Colon (tissue), 2 donors: ENCODE data around the gene SSX2IP.
"Not testable (repeated sequence)": the region's sequence is repeated elsewhere in the genome, so short reads cannot be mapped to it uniquely, and the experiment has no call there.

Source experiments
- FAIRE-seq: peaks from 2 replicates; lab custom pipeline; 2012; peaks lifted over from hg19 to GRCh38; lab: Jason Lieb, UNC
- donor health status: control.
- donor health status: control.

SSX2IP gene

GRCh38 chr1:84674705-84675104, 15.6 kb downstream of the SSX2IP start:
- no peak for FAIRE-seq

GRCh38 chr1:84674021-84674420, 16.2 kb downstream of the SSX2IP start:
- FAIRE-seq = no peak

- FAIRE-seq = no peak
These were observed 18.0 kb downstream of the SSX2IP start for GRCh38 chr1:84672080-84672854.

GRCh38 chr1:84669831-84670230, 20.4 kb downstream of the SSX2IP start:
- FAIRE-seq = no peak

DNA sequence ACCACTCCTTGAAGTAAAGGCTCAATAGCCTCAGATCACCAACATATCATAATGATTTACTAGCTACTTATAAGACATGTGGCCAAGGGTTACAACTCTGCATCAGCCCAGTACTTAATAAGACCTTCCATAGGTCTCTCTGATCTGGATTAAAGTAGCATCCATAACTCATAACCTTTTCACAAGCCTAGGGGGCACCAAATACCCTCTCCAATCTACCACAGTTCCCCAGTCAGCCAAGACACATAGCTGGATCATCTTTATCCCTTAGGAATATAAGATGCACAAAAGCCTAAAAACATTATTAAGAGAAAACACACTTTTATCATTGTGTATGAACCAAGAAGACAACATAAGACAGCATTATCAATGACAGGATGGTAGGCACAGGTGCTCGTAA, 22.1 kb downstream of the SSX2IP start:
- no peak for FAIRE-seq

- no peak for FAIRE-seq
These were observed 24.5 kb downstream of the SSX2IP start for GRCh38 chr1:84665703-84666317.

DNA sequence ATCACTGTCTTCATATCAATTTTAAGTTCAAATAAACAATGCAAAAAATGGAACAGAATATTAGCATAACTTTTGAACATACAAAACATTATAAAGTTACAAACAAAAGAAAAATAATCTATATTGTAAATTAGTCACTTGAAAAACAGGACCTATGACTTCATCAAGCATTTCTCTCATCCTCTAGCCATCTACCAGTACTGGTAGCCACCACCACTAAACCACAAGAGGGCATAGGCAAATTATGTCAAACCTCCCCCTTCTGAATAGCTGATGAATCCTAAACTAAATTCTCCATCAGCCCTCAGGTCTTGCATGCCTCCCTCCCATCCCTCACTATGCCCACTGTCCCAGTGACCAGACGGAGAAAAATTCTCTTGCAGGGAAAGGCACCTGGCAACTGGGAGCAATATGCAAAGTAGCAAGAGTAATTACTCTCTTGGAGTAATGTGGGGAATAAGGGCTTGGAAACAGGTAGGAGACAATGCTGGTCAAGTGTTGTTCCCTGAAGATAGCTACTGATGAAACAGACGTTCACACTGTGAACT, 37.1 kb downstream of the SSX2IP start:
- no peak for FAIRE-seq

GRCh38 chr1:84644472-84644871, 45.8 kb downstream of the SSX2IP start:
- FAIRE-seq = no peak

GRCh38 chr1:84643183-84643582, 47.1 kb downstream of the SSX2IP start:
- no peak for FAIRE-seq

- no peak for FAIRE-seq
These were observed 47.5 kb downstream of the SSX2IP start for GRCh38 chr1:84642774-84643173.

DNA sequence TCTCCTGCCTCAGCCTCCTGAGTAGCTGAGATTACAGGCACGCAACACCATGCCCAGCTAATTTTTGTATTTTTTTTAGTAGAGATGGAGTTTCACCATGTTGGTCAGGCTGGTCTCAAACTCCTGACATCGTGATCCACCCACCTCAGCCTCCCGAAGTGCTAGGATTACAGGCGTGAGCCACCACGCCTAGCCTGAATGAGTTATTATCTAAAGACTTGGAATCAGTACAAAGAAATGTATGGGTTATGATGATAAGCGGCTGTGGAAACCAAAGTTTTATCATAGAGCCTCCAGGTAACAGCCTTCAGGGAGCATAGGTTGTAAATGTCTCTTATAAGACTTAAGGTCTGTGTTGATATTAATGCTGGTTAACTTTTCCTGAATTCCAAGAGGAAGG, 50.5 kb downstream of the SSX2IP start:
- FAIRE-seq = not testable (repeated sequence)

GRCh38 chr1:84635429-84635828, 54.8 kb downstream of the SSX2IP start:
- no peak for FAIRE-seq

- no peak for FAIRE-seq
These were observed 55.6 kb downstream of the SSX2IP start for GRCh38 chr1:84634536-84635205.

GRCh38 chr1:84632673-84633434, 57.4 kb downstream of the SSX2IP start:
- no peak for FAIRE-seq

DNA sequence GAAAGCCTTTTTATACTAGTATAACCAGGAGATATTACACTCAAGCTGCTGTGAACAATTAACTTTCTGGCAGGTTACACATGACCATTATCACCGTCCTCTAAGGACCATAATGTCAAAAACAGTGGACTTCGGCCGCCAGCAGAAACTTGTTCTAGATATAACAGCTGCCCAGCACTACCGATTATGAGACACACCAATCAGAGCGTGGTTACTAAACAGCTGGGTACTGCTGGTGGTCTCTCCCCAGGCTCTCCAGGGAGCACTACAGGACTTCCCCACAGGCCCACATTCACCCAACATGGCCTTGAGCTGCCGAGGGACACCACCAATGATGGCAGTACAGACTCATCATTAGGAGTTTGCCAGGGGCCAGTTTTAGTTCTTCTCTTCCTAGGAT, 58.1 kb downstream of the SSX2IP start:
- no peak for FAIRE-seq

- no peak for FAIRE-seq
These were observed 65.4 kb downstream of the SSX2IP start for GRCh38 chr1:84624876-84625275.

GRCh38 chr1:84621553-84621952, 68.7 kb downstream of the SSX2IP start:
- no peak for FAIRE-seq

GRCh38 chr1:84620720-84621313, 69.4 kb downstream of the SSX2IP start:
- no peak for FAIRE-seq

GRCh38 chr1:84619383-84620102, 70.7 kb downstream of the SSX2IP start:
- no peak for FAIRE-seq

- no peak for FAIRE-seq
These were observed 72.9 kb downstream of the SSX2IP start for GRCh38 chr1:84617349-84617748.

DNA sequence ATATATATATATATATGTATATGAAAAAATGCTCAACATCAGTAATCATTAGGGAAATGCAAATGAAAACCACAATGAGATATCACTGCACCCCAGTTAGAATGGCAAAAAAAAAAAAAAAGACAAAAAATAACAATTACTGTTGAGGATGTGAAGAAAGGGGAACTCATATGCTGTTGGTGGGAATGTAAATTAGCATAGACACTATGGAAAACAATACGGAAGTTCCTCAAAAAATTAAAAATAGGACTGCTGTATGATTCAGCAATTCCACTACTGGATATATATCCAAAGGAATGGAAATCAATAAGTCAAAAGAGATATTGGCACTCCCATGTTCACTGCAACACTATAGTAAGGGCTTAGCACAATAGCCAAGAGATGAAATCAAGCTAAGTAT, 74.5 kb downstream of the SSX2IP start:
- FAIRE-seq = no peak
